MM.1S (cell line): ENCODE data around the gene LSR.

Source experiments
- DNase-seq: peaks from one replicate; pipeline ENCODE4 v3.0.0-alpha.2; 2015
- H2AFZ ChIP-seq: fragments of 300-600 bp; sonication (generic); 2 replicates; pipeline ENCODE4 v1.6.0; 2016; ENCODE audit warnings: antibody characterized with exemption, low read length
- H3F3A ChIP-seq: fragments of 300-600 bp; sonication (generic); 2 replicates; pipeline ENCODE4 v1.6.1; 2016; ENCODE audit warnings: mild to moderate bottlenecking, antibody characterized with exemption, low read length, moderate library complexity, mixed read lengths; ENCODE audit not compliant: insufficient read depth
- H3K27ac ChIP-seq: fragments of 300-600 bp; sonication (generic); 2 replicates; pipeline ENCODE4 v1.5.1; 2016; ENCODE audit warnings: mild to moderate bottlenecking, low read length
- H3K27me3 ChIP-seq: fragments of 300-600 bp; sonication (generic); replicated peaks from 2 replicates; pipeline ENCODE4 v1.6.0; 2016; ENCODE audit warnings: low read length; ENCODE audit not compliant: insufficient read depth
- H3K36me3 ChIP-seq: fragments of 300-600 bp; sonication (generic); replicated peaks from 2 replicates; pipeline ENCODE4 v1.6.1; 2016; ENCODE audit warnings: mild to moderate bottlenecking, low read length, mixed read lengths; ENCODE audit not compliant: insufficient read depth
- H3K4me1 ChIP-seq: fragments of 300-600 bp; sonication (generic); 2 replicates; pipeline ENCODE4 v1.6.1; 2016; ENCODE audit warnings: low read length, mixed read lengths
- H3K4me2 ChIP-seq: fragments of 300-600 bp; sonication (generic); 2 replicates; pipeline ENCODE4 v1.6.0; 2016; ENCODE audit warnings: low read depth, low read length
- H3K4me3 ChIP-seq: fragments of 300-600 bp; sonication (generic); 2 replicates; pipeline ENCODE4 v1.5.1; 2016; ENCODE audit warnings: low read length, mixed read lengths
- H3K79me2 ChIP-seq: fragments of 300-600 bp; sonication (generic); 2 replicates; pipeline ENCODE4 v1.6.1; 2016; ENCODE audit warnings: mixed run types, low read length, mixed read lengths
- H3K9ac ChIP-seq: fragments of 300-600 bp; sonication (generic); 2 replicates; pipeline ENCODE4 v1.6.1; 2016; ENCODE audit warnings: low read length, mixed read lengths
- H3K9me2 ChIP-seq: fragments of 300-600 bp; sonication (generic); replicated peaks from 2 replicates; pipeline ENCODE4 v1.6.1; 2016; ENCODE audit warnings: mild to moderate bottlenecking, low read length, mixed read lengths; ENCODE audit not compliant: insufficient read depth
- H3K9me3 ChIP-seq: fragments of 300-600 bp; sonication (generic); replicated peaks from 2 replicates; pipeline ENCODE4 v1.6.1; 2016; ENCODE audit warnings: mild to moderate bottlenecking, low read length, mixed read lengths; ENCODE audit not compliant: insufficient read depth
- H4K20me1 ChIP-seq: fragments of 300-600 bp; sonication (generic); 2 replicates; pipeline ENCODE4 v1.6.1; 2016; ENCODE audit warnings: mild to moderate bottlenecking, low read length, moderate library complexity, mixed read lengths; ENCODE audit not compliant: insufficient read depth
- EZH2 ChIP-seq: fragments of 300-600 bp; sonication (generic); optimal IDR thresholded peaks from 2 replicates; pipeline ENCODE3; 2017; ENCODE audit warnings: low read depth, mild to moderate bottlenecking, antibody characterized with exemption, low read length, mixed read lengths
- EZH2phosphoT487 ChIP-seq: fragments of 300-600 bp; sonication (generic); IDR thresholded peaks from 2 replicates; pipeline ENCODE4 v1.6.1; 2018; ENCODE audit warnings: antibody characterized with exemption, low read length
- TF ChIP-seq, protein P1 (sequence below): fragments of 300-600 bp; sonication (generic); IDR thresholded peaks from 2 replicates; pipeline ENCODE4 v1.5.1; 2016; ENCODE audit warnings: antibody characterized with exemption, low read length, mixed read lengths

The LSR gene

DNA sequence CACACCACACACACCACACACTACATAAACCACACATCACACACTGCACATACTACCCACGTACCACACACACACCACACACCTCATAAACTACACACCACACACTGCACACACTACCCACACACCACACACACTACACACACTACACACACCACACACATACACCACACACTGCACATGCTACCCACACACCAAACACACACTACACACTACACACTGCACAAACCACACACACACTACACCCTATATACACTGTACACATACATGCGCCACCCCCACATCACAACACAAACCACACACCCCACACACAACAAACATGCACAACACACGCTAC, 48.7 kb downstream of the LSR start:
- H3K27ac ChIP-seq = no peak overlapping the region
- H3K9me3 ChIP-seq = no peaks in the 10 kb centered on the region
- H3K27me3 ChIP-seq = peaks cover 35% of the 10 kb centered on the region
- H4K20me1 ChIP-seq = no peaks in the 10 kb centered on the region
- TF ChIP-seq, protein P1, sequence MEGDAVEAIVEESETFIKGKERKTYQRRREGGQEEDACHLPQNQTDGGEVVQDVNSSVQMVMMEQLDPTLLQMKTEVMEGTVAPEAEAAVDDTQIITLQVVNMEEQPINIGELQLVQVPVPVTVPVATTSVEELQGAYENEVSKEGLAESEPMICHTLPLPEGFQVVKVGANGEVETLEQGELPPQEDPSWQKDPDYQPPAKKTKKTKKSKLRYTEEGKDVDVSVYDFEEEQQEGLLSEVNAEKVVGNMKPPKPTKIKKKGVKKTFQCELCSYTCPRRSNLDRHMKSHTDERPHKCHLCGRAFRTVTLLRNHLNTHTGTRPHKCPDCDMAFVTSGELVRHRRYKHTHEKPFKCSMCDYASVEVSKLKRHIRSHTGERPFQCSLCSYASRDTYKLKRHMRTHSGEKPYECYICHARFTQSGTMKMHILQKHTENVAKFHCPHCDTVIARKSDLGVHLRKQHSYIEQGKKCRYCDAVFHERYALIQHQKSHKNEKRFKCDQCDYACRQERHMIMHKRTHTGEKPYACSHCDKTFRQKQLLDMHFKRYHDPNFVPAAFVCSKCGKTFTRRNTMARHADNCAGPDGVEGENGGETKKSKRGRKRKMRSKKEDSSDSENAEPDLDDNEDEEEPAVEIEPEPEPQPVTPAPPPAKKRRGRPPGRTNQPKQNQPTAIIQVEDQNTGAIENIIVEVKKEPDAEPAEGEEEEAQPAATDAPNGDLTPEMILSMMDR = no peak
- no peak for TF ChIP-seq EZH2phosphoT487
- no peak for TF ChIP-seq EZH2
- DNase-seq = no peak
- no peaks in the 10 kb centered on the region for H3F3A ChIP-seq
- peaks cover 11% of the 10 kb centered on the region; the same call in 1 of the 2 replicates for H3K4me1 ChIP-seq
- H3K9me2 ChIP-seq = no peaks in the 10 kb centered on the region
- no peaks in the 10 kb centered on the region for H3K79me2 ChIP-seq
- no peaks in the 10 kb centered on the region for H3K36me3 ChIP-seq
- H3K9ac ChIP-seq = no peak overlapping the region
- no peak overlapping the region for H2AFZ ChIP-seq
- H3K4me2 ChIP-seq = no peak overlapping the region
- H3K4me3 ChIP-seq = no peak overlapping the region

DNA sequence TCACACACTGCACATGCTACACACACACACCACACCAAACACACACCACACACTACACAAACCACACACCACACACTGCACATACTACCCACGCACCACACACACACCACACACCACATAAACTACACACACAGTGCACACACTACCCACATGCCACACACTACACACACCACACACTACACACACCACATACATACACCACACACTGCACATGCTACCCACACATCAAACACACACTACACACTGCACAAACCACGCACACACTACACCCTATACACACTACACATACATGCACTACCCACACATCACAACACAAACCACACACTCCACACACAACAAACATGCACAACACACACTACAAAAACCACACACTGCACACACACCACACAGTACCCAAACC, 49.1 kb downstream of the LSR start:
- H3K4me3 ChIP-seq = no peak overlapping the region
- no peaks in the 10 kb centered on the region for H3K79me2 ChIP-seq
- no peaks in the 10 kb centered on the region for H3K9me2 ChIP-seq
- no peaks in the 10 kb centered on the region for H3K36me3 ChIP-seq
- TF ChIP-seq EZH2 (no peak), EZH2phosphoT487 (no peak)
- TF ChIP-seq, protein P1 = no peak
- no peak overlapping the region for H3K27ac ChIP-seq
- H2AFZ ChIP-seq = no peak overlapping the region
- no peak overlapping the region for H3K4me2 ChIP-seq
- no peak overlapping the region for H3K9ac ChIP-seq
- no peaks in the 10 kb centered on the region for H3F3A ChIP-seq
- H3K9me3 ChIP-seq = no peaks in the 10 kb centered on the region
- DNase-seq = no peak
- H3K4me1 ChIP-seq = peaks cover 11% of the 10 kb centered on the region; the same call in 1 of the 2 replicates
- no peaks in the 10 kb centered on the region for H4K20me1 ChIP-seq
- peaks cover 35% of the 10 kb centered on the region for H3K27me3 ChIP-seq

DNA sequence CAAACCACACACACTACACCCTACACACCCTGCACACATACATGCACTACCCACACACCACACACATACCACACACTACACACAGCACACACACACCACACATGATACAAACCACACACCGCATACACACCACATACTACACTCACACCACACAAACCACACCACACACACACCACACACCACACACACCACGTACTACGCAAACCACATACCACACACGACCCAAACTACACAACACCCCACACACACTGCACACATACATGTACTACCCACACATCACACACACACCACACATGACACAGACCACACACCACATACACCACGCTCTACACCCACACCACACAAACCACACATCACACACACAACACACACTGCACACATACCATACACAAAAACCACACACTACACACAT, 49.8 kb downstream of the LSR start:
- Histone ChIP-seq H3K9me3 (no peaks in the 10 kb centered on the region), H3K4me1 (peaks cover 11% of the 10 kb centered on the region; the same call in 1 of the 2 replicates), H2AFZ (no peak overlapping the region), H4K20me1 (no peaks in the 10 kb centered on the region), H3K27ac (no peak overlapping the region), H3K4me2 (no peak overlapping the region), H3K79me2 (no peaks in the 10 kb centered on the region), H3K9ac (no peak overlapping the region), H3K4me3 (no peak overlapping the region), H3K36me3 (no peaks in the 10 kb centered on the region), H3K27me3 (peaks cover 35% of the 10 kb centered on the region), H3K9me2 (no peaks in the 10 kb centered on the region), H3F3A (no peaks in the 10 kb centered on the region)
- no peak for DNase-seq
- TF ChIP-seq, protein P1 = no peak
- TF ChIP-seq EZH2 = no peak
- no peak for TF ChIP-seq EZH2phosphoT487
